Suprapubic skin (tissue), 4 donors: ENCODE data around the gene GOLGA5.

Source experiments
- EP300 ChIP-seq: sonication (generic); formaldehyde crosslinking; IDR thresholded peaks from one replicate; pipeline ENCODE4 v1.6.1; 2017; ENCODE audit warnings: antibody characterized with exemption
- POLR2A ChIP-seq, 2 donors: fragments of 450-650 bp; IDR thresholded peaks; one replicate each; pipeline ENCODE4 v1.6.1; 2017; ENCODE audit warnings: antibody characterized with exemption in 2 of 2, mild to moderate bottlenecking in 2 of 2, moderate library complexity in 2 of 2
- POLR2AphosphoS5 ChIP-seq, 3 donors: sonication (generic); formaldehyde crosslinking; IDR thresholded peaks; one replicate each; pipeline ENCODE4 v1.6.1; 2017; ENCODE audit warnings: antibody characterized with exemption in 3 of 3
- TF ChIP-seq, protein P1 (sequence below), 2 donors: fragments of 200-600 bp in 1 of 2; fragments of 450-650 bp in 1 of 2; sonication (generic) in 1 of 2; IDR thresholded peaks; one replicate each; pipeline ENCODE4 v1.5.1; 2016 to 2019; ENCODE audit warnings: antibody characterized with exemption in 2 of 2, mild to moderate bottlenecking in 1 of 2, moderate library complexity in 1 of 2

DNA sequence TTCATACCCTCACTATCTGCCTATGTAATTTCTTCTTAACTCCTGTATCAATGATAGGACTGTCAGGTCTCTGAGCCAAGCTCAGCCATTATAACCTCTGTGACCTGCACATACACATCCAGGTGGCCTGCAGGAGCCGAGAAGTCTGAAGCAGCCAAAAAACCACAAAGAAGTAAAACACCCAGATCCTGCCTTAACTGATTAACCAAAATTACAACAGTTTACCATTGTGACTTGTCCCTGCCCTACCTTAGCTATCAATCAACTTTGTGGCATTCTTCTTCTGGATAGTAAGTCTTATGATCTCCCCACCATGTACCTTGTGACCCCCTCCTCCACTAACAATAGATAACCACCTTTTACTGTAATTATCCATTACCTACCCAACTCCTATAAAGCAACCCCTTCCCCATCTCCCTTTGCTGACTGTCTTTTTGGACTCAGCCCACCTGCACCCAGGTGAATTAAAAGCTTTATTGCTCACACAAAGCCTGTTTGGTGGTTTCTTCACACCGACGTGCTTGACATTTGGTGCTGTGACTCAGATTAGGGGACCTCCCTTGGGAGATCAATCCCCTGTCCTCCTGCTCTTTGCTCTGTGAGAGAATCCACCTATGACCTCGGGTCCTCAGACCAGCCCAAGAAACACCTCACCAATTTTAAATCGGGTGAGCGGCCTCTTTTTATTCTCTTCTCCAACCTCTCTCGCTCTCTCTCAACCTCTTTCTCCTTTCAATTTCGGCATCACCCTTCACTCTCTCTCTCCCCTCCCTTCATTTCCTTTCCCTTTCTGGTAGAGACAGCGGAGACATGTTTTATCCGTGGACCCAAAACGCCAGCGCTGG lies 34.2 kb upstream of the GOLGA5 start:
- TF ChIP-seq, protein P1, sequence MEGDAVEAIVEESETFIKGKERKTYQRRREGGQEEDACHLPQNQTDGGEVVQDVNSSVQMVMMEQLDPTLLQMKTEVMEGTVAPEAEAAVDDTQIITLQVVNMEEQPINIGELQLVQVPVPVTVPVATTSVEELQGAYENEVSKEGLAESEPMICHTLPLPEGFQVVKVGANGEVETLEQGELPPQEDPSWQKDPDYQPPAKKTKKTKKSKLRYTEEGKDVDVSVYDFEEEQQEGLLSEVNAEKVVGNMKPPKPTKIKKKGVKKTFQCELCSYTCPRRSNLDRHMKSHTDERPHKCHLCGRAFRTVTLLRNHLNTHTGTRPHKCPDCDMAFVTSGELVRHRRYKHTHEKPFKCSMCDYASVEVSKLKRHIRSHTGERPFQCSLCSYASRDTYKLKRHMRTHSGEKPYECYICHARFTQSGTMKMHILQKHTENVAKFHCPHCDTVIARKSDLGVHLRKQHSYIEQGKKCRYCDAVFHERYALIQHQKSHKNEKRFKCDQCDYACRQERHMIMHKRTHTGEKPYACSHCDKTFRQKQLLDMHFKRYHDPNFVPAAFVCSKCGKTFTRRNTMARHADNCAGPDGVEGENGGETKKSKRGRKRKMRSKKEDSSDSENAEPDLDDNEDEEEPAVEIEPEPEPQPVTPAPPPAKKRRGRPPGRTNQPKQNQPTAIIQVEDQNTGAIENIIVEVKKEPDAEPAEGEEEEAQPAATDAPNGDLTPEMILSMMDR (IDR thresholded peaks at IDR 0.05): no peak
- no peak for TF ChIP-seq POLR2A (IDR thresholded peaks at IDR 0.05)
- TF ChIP-seq POLR2AphosphoS5 (IDR thresholded peaks at IDR 0.05): no peak
- TF ChIP-seq EP300: no peak
